NOMO-1 (cell line): ENCODE measurements around the gene HTR4.

Experiments used
- DNase-seq, 2 experiments: peaks; one replicate each; lab custom pipeline; 2025; ENCODE audit not compliant: unreplicated experiment in 2 of 2; lab: John Stamatoyannopoulos, UW

The HTR4 gene

DNA sequence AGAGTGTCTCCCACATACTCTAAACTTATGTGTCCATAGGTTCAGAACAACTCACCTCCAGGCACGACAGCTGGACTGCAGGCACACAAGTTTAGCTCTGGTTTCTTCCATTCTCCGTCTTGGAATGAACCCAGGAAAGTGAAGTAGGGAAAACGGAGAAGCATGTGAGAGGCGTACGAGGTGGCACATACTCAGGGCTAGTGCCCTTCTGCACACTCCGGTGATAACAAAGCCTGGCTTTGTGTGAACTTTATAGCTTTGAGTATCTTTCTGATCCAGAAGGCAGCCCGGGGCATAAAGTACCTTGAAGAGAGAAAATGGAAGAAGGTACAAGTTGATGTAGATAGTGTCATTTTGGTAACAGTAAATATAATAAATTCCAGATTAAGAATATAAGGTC, 11.1 kb upstream of the HTR4 start:
- no peak for DNase-seq

- DNase-seq, result no peak
Measured at GRCh38 chr5:148663509-148663908, 9.2 kb upstream of the HTR4 start.

GRCh38 chr5:148660346-148660660, 6.0 kb upstream of the HTR4 start:
- no peak for DNase-seq

GRCh38 chr5:148659641-148660345, 5.5 kb upstream of the HTR4 start:
- no peak for DNase-seq

- DNase-seq, result no peak
Measured at GRCh38 chr5:148653291-148653835, 964 bp downstream of the HTR4 start.

- no peak for DNase-seq
Measured at GRCh38 chr5:148651528-148651927, 2.8 kb downstream of the HTR4 start.

DNA sequence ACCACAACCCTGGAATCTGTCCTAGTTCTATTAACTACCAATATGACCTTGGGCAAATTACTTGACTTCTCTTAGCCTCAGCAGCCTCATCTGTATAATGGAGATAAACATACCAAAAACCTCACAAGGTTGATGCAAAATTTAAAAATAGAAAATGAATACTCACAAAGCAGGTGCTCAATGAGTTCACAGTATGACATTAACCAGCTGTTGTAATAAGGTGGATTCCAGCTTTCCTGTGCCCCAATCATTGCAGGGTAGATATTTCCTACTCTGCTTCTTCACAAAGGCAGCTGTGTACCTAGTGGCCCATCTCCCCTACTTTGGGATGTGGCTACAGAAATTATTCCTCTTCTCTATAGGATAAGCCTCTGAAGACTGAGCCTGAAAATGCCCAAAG, 8.8 kb downstream of the HTR4 start:
- DNase-seq, result no peak

- no peak for DNase-seq
Measured at GRCh38 chr5:148641735-148642134, 12.6 kb downstream of the HTR4 start.

DNA sequence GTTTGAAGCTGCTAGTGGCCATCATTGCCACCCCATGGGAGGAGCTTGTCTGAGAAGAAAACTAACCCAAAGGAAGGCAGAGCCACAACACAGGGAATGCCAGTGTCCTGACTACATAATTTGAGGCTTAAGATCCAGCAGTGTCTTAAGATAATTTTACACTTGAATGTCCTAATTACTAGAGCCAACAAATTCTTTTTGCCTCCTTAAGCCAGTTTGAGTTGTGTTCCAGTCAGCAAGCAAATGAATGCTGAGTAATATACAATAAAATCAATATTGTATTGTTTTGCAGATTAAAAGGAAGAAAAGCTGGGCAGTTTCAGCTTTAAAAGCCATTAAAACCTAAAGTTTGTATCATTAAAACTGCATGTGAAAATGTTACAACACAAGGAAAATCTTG, 13.9 kb downstream of the HTR4 start:
- DNase-seq, result no peak

DNA sequence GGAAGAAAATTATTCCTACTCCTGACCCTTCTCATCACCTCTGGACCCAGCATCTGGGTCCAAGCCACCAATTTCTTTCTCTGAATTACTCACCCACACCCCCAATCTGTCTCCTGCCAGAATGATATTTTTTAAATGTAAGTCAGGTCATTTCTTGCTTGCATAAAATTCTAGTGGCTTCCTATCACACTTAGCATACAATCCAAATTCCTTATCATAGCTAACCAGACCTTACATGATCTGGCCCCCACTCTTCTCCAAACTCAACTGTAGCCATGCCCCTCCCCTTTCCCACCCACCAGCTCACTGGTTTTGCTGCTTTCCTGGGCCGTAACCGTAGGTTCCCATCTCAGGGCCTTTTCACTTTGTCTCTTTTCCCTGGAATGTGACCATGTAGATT, 15.2 kb downstream of the HTR4 start:
- no peak for DNase-seq

DNA sequence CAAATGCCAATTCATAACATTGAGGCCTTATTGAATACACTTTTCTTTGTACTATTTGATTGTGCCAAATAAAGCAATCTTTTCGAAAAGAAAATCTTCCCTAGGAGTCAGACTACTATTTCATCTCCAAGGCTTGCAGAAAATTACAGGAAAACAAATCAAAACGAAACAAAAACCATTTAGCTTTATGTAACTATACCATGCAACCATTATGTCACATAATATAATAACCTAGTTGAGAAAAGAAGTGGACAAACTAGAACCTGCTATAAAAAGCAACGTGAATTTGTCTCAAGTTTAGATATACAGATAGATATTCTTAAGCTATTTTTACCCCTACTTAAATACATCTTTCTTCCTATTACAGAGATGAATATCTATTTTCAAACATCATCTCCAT, 18.0 kb downstream of the HTR4 start:
- DNase-seq, result no peak

DNA sequence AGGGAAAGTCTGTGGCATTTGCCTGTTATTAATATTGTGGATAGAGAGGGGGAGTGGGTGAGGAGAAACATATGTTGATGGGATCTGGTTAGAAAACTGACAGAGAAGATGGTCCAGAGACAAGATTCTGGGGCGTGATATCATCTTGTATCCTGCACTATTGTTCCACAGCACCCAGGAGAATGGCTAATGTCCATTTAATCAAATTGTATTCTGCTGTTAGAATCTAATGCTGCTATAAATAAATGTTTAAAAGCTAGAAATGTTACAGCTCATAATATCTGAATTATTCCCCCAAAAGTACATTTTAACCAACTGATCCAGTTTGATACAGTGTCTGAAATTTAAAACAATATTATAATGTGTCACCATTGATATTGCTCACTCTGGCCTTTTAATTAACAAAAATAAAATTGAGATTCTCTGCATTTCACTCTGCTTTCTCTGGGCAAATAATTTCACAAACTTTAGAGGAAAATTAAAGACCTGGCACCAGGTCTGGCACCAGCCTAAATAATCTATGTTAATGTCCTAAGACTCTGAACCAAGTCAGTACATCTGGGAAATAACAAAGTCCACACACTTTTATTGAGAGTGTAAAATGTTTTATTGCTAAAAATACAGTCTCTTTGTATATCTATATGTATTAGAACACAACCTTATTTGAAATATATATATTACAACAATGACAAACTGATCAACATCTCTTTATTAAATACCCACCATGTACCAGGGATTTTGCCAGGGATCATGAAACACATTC, 18.8 kb downstream of the HTR4 start:
- DNase-seq, result no peak

DNA sequence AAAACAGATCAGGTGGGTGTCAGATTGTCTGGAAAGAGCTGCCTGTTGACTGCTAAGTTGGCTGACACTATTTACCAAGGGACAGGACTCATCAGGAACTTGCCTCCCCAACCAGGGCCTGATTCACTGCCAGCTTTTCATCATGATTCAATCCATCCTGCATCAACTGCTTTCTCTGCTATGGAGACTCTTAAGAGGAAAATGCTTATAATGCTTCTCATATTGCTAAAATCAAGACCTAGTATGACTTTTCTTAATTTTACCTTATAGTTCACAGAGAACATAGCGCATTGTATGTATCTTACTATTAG, 21.3 kb downstream of the HTR4 start:
- no peak for DNase-seq

GRCh38 chr5:148632255-148633066, 21.9 kb downstream of the HTR4 start:
- DNase-seq, result no peak

DNA sequence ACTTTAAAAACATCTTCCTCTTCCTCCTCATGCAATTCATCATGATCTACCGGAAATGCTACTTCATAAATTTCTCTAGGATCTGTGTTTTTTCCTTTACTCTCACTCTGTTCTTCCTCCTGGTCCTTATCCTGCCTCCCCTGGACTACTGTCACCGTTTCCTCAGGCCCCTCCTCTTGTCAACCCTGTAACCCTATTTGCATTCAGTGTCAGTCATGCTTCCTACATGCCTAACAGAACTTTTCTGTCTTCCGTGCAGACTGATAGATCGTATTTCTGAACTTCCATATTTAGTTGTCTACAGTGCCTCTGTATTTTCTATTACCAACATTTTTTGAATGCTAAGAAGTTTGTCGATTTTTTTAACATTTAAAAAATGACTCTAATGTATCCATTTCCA, 27.3 kb downstream of the HTR4 start:
- DNase-seq, result no peak

- DNase-seq, result no peak
Measured at GRCh38 chr5:148626081-148626613, 28.2 kb downstream of the HTR4 start.

- no peak for DNase-seq
Measured at GRCh38 chr5:148625250-148625649, 29.1 kb downstream of the HTR4 start.

- no peak for DNase-seq
Measured at GRCh38 chr5:148623741-148624140, 30.6 kb downstream of the HTR4 start.

GRCh38 chr5:148623101-148623500, 31.2 kb downstream of the HTR4 start:
- no peak for DNase-seq

DNA sequence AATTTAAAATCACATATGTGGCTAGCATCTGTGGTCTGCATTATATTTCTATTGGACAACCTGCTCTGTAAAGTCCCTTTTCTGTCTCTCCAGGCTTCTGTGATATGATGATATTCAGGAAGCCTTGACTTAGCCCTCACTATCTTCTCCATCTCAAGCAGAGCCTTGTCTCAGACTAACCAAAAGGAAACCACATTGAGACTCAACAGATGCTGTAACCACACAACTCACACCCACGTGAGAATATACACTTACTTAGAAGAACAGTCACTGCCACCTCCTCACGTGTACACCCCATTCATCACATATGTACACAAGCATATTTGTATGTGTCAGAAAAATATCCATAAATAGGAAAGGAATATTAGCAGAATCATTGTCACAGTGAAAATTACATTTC, 33.6 kb downstream of the HTR4 start:
- no peak for DNase-seq

- no peak for DNase-seq
Measured at GRCh38 chr5:148620091-148620490, 34.2 kb downstream of the HTR4 start.
